WI38 (cell line): ENCODE data around the gene TMEM163.

Experiments
- H3K4me3 ChIP-seq: 2 replicates; pipeline ENCODE4 v1.5.1; 2011; ENCODE audit warnings: low read depth, mild to moderate bottlenecking, control low read depth, low read length
- TF ChIP-seq, protein P1 (sequence below): IDR thresholded peaks from 2 replicates; pipeline ENCODE4 v1.5.1; 2012; ENCODE audit warnings: low read depth, mild to moderate bottlenecking, control low read depth, low read length

Gene TMEM163

DNA sequence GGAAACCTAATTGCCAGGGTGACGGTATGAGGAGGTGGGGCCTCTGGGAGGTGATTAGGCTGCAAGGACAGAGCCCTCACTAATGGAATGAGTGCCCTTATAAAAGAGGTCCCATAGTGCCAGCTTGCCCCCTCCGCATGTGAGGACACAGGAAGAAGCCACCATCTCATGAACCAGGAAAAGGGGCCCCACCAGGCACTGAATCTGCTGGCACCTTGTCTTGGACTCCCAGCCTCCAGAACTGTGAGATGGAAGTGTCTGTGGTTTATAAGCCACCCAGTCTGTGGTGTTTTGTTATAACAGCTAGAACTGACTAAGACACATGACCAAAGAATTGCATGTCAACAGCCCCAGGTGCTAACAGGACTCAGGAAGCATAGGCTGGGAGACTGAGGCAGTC lies 250.6 kb downstream of the TMEM163 start:
- H3K4me3 ChIP-seq, result no peak overlapping the region
- TF ChIP-seq, protein P1, sequence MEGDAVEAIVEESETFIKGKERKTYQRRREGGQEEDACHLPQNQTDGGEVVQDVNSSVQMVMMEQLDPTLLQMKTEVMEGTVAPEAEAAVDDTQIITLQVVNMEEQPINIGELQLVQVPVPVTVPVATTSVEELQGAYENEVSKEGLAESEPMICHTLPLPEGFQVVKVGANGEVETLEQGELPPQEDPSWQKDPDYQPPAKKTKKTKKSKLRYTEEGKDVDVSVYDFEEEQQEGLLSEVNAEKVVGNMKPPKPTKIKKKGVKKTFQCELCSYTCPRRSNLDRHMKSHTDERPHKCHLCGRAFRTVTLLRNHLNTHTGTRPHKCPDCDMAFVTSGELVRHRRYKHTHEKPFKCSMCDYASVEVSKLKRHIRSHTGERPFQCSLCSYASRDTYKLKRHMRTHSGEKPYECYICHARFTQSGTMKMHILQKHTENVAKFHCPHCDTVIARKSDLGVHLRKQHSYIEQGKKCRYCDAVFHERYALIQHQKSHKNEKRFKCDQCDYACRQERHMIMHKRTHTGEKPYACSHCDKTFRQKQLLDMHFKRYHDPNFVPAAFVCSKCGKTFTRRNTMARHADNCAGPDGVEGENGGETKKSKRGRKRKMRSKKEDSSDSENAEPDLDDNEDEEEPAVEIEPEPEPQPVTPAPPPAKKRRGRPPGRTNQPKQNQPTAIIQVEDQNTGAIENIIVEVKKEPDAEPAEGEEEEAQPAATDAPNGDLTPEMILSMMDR, result no peak

DNA sequence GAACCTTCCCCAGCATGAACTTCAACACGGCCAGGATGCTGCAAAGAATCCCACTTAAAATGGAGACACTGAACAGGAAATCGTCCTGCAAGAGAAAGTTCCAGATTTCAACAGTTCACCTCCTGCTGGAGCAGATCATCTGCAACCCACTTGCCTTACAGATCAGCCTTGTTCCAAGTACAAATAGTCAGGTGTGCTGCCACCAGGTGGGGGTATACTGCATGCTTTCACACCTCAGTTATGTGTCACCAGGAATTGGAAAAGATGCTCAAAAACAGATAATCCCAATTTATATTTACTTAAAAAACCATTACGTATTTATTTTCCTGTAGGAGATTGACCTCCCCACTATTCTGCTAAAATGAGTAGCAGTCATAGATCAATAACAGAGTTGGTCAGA lies 252.7 kb downstream of the TMEM163 start:
- TF ChIP-seq, protein P1, result no peak
- H3K4me3 ChIP-seq, result no peak overlapping the region

DNA sequence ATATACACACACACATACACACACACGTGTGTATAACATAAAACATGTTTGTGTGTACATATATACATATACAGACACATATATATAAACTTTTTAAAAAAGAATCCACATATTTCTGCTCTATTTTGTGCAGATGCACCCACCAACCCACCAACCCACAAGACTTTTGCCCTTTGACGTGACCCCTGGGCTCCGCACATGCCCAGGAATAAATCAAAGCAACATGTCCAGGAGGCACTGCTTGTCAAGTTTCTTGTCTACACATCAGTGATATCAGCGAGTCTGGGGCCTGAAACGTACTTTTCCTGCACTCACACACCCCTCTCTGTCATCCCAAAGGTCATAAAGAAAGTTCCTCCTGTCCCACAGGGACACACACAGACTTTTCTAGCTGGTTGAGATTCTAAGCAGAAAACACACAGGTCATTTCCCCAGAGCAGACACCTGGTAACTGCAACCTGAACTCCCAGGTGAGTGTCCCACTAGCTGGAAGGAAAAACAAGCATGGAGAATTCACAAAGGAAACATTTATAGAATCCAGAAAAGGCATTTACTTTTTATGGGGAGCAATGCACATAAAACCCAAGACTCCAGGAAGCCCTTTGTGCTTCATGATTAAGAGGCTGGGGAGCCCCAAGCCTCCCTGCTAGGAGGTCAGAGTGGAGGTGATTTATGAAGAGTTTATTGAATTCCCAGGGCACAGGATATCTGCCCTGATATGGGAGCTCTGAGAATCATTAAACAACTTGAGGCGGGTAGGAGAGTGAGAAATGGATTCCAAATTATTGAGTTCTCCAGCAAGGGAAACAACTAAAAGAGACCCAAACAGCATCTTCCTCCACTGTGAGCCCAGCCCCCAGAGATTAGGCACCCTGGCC lies 253.3 kb downstream of the TMEM163 start:
- TF ChIP-seq, protein P1, result no peak
- H3K4me3 ChIP-seq, result no peak overlapping the region

DNA sequence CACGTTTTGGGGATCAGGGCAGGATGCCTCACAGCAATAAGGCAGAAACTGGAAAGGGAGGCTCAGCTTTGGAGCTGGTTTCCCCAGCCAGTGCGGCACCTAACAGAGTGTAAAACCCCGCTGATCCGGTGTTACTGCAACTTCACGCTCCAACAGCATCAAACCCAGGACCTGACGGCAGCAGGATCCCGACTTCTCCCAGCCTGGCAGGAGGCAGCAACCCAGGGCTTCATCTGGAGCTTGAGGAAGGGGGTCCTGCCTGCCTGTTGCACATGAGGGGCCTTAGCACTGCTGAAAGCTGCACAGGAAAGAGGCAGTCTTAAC lies 255.1 kb downstream of the TMEM163 start:
- TF ChIP-seq, protein P1, result no peak
- no peak overlapping the region for H3K4me3 ChIP-seq

DNA sequence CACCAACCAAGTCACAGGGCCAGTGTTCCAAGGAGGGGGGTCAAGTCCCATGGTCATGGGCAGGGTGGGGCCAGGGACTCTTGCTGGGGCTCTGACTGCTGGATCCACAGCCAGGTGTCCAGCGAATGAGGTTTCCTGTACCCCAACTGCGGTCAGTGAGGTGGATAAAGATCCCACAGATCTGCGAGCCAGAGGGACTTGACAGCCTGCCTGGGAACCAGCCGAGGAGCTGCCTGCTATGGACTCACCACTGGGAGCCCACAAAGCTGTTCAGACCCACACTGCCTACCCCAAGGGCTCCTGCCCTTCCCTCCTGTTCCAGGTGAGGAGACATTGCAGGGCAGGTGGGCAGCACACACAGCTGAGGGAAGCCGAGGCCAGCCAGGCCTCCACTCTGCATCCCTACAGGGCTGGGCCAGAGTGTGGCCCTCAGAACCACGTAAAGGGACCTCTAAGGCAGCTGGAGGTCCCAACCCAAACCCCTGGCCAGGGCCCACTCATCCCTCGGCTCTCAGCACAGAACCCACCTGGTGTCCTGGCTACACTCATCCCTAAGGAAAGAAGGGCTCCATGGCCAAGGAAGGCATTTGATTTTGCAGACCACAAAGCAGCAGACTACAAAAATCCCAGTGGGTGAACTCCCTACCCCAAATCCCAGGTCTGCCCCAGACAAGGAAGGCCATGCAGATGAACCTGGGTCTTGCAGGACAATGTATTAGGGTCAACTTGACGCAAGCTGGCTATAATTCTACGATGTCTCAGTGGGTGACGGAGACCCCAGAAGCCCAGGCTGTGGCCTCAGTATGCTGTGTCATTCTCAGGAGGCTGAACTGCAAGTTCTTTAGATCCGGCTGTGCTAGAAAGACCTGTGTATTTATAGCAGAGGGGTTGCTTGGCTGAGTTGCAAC lies 255.8 kb downstream of the TMEM163 start:
- TF ChIP-seq, protein P1, result no peak
- H3K4me3 ChIP-seq, result no peak overlapping the region

DNA sequence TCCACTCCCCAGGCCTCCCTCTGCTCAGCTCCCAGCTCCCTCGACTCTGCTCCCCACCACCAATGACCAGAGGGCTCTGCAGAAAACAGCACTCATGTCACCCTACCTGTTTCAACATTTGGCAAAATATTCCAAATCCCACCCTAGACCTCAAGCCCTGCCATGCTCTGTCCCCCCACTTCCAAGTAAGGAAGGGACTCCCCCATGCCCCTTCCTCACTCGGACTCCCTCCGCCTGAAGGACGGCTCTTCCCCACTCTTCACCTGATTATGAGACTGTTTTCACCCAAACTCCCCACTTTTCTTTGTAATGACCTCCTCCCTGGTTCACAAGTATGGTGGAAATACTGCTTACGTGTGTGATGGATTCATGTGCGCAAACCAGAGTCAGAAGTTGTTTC lies 256.5 kb downstream of the TMEM163 start:
- TF ChIP-seq, protein P1, result no peak
- H3K4me3 ChIP-seq, result no peak overlapping the region

DNA sequence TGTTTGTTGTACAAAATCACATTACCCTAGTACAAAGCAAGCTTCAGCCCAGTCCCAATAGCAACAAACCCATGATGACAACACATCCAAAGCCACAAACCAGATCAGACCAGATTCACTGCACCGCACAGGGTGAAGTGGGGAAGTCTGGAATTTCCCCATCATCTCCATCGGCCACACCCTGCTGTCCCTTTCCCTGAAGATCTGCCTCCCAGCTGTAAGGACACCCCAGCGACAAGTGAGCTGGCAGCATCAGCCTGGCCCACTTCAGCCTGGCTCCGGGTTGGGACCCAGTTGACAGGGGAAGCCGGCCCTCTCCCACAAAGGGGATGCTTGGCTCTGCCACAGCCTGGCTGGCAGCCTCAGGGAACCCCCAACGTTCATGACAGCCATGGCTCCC lies 257.3 kb downstream of the TMEM163 start:
- TF ChIP-seq, protein P1, result no peak
- H3K4me3 ChIP-seq, result no peak overlapping the region
